ENCODE data around the gene SPACA4.

- TF ChIP-seq, protein P1, sequence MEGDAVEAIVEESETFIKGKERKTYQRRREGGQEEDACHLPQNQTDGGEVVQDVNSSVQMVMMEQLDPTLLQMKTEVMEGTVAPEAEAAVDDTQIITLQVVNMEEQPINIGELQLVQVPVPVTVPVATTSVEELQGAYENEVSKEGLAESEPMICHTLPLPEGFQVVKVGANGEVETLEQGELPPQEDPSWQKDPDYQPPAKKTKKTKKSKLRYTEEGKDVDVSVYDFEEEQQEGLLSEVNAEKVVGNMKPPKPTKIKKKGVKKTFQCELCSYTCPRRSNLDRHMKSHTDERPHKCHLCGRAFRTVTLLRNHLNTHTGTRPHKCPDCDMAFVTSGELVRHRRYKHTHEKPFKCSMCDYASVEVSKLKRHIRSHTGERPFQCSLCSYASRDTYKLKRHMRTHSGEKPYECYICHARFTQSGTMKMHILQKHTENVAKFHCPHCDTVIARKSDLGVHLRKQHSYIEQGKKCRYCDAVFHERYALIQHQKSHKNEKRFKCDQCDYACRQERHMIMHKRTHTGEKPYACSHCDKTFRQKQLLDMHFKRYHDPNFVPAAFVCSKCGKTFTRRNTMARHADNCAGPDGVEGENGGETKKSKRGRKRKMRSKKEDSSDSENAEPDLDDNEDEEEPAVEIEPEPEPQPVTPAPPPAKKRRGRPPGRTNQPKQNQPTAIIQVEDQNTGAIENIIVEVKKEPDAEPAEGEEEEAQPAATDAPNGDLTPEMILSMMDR (IDR thresholded peaks at IDR 0.05): no peak
- peak in 1 of 3 donors; percentile 8 for TF ChIP-seq POLR2A (IDR thresholded peaks at IDR 0.05)
Observed at GRCh38 chr19:48629599-48630295, 23.2 kb downstream of the SPACA4 start.

All from body of pancreas (tissue), 4 donors.